Trophoblast cell (in vitro differentiated cells and primary cell): ENCODE measurements around the gene LAMA2.

Experiments
- DNase-seq, 2 donors: peaks; one replicate each; pipeline ENCODE4 v3.0.0-alpha.2; 2016
- H2AFZ ChIP-seq: 2 replicates; pipeline ENCODE4 v1.6.1; 2013; ENCODE audit warnings: low read length, moderate library complexity, mild to moderate bottlenecking; ENCODE audit not compliant: insufficient read depth, poor library complexity
- H2AK5ac ChIP-seq: 2 replicates; pipeline ENCODE4 v1.6.1; 2013; ENCODE audit warnings: mild to moderate bottlenecking, low read length
- H2BK120ac ChIP-seq: 2 replicates; pipeline ENCODE4 v1.6.1; 2013; ENCODE audit warnings: low read length, mild to moderate bottlenecking, moderate library complexity; ENCODE audit not compliant: insufficient read depth, poor library complexity
- H2BK12ac ChIP-seq: 2 replicates; pipeline ENCODE4 v1.6.1; 2013; ENCODE audit warnings: mild to moderate bottlenecking, low read length, moderate library complexity
- H2BK5ac ChIP-seq: 2 replicates; pipeline ENCODE4 v1.6.1; 2013; ENCODE audit warnings: low read length, low read depth, moderate library complexity, mild to moderate bottlenecking; ENCODE audit not compliant: poor library complexity
- H3K14ac ChIP-seq: 2 replicates; pipeline ENCODE4 v1.6.1; 2013; ENCODE audit warnings: mild to moderate bottlenecking, low read length
- H3K18ac ChIP-seq: 2 replicates; pipeline ENCODE4 v1.6.1; 2013; ENCODE audit warnings: mild to moderate bottlenecking, low read length
- H3K23ac ChIP-seq: 2 replicates; pipeline ENCODE4 v1.6.1; 2013; ENCODE audit warnings: low read length
- H3K27ac ChIP-seq: 2 replicates; pipeline ENCODE4 v1.5.1; 2013; ENCODE audit warnings: low read depth, mild to moderate bottlenecking, inconsistent platforms, low read length, moderate library complexity
- H3K27me3 ChIP-seq: 2 replicates; pipeline ENCODE4 v1.6.1; 2013; ENCODE audit warnings: inconsistent platforms, mild to moderate bottlenecking, low read length, moderate library complexity; ENCODE audit not compliant: insufficient read depth
- H3K36me3 ChIP-seq, 2 experiments: 1 replicate in 1 of 2; 2 replicates in 1 of 2; pipeline ENCODE4 v1.6.1; 2013; ENCODE audit warnings: low read length in 2 of 2, mild to moderate bottlenecking in 2 of 2, moderate library complexity in 1 of 2; ENCODE audit not compliant: insufficient read depth in 2 of 2, control insufficient read depth in 1 of 2
- H3K4ac ChIP-seq: 2 replicates; pipeline ENCODE4 v1.6.1; 2013; ENCODE audit warnings: low read depth, mild to moderate bottlenecking, low read length, moderate library complexity
- H3K4me1 ChIP-seq, 2 experiments: 1 replicate in 1 of 2; 2 replicates in 1 of 2; pipeline ENCODE4 v1.6.1; 2013; ENCODE audit warnings: low read length in 2 of 2, mild to moderate bottlenecking in 2 of 2, moderate library complexity in 1 of 2; ENCODE audit not compliant: insufficient read depth in 2 of 2, control insufficient read depth in 1 of 2
- H3K4me2 ChIP-seq: 2 replicates; pipeline ENCODE4 v1.6.1; 2013; ENCODE audit warnings: inconsistent platforms, mild to moderate bottlenecking, low read length, moderate library complexity
- H3K4me3 ChIP-seq: 2 replicates; pipeline ENCODE4 v1.5.1; 2013; ENCODE audit warnings: mild to moderate bottlenecking, low read depth, low read length, inconsistent platforms
- H3K79me1 ChIP-seq: one replicate; pipeline ENCODE4 v1.6.1; 2013; ENCODE audit warnings: low read length
- H3K79me2 ChIP-seq: 2 replicates; pipeline ENCODE4 v1.6.1; 2013; ENCODE audit warnings: low read length, mild to moderate bottlenecking; ENCODE audit not compliant: control insufficient read depth, insufficient read depth, poor library complexity
- H3K9ac ChIP-seq: 2 replicates; pipeline ENCODE4 v1.6.1; 2013; ENCODE audit warnings: mild to moderate bottlenecking, low read length
- H3K9me3 ChIP-seq: 2 replicates; pipeline ENCODE4 v1.6.1; 2013; ENCODE audit warnings: low read depth, mild to moderate bottlenecking, control low read depth, inconsistent platforms, low read length; ENCODE audit not compliant: insufficient read depth
- H4K12ac ChIP-seq: 2 replicates; pipeline ENCODE4 v1.6.1; 2013; ENCODE audit warnings: low read depth, mild to moderate bottlenecking, low read length, moderate library complexity
- H4K8ac ChIP-seq: 2 replicates; pipeline ENCODE4 v1.6.1; 2013; ENCODE audit warnings: low read depth, mild to moderate bottlenecking, low read length, moderate library complexity
- H4K91ac ChIP-seq: one replicate; pipeline ENCODE4 v1.6.1; 2013; ENCODE audit warnings: low read depth, mild to moderate bottlenecking, low read length, moderate library complexity
- WGBS: extraction: QIAGEN DNeasy Blood & Tissue Kit; methylation state at CpG from one replicate; pipeline ENCODE4 v1.1.7; 2013; ENCODE audit warnings: missing lambda C conversion rate; ENCODE audit not compliant: insufficient read length, insufficient coverage; ENCODE audit errors: extremely low coverage; 5-methylcytosine and 5-hydroxymethylcytosine counted together

Gene LAMA2

DNA sequence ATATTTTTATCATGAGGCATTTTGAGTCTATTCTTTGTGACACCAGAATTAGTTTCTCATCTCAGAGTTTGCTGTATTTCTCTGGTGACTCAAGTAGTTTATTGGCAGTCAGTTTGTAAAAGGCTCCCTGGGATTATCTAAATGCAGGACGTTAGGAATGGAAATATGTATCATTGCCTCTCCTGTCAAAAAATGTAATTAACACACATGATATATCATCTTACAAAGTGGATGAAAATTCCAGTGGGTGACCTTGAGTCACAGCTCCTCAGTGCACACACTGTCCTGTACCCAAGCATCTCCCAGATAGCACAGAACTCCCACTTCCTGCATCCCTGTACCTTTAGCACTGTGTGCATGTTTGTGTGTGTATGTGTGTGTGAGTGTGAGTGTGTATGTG is 258.6 kb downstream of the LAMA2 start:
- no peak overlapping the region for H3K9ac ChIP-seq
- no peak overlapping the region for H2BK5ac ChIP-seq
- no peak overlapping the region for H4K91ac ChIP-seq
- H4K12ac ChIP-seq = no peak overlapping the region
- no peak overlapping the region for H4K8ac ChIP-seq
- H3K4me3 ChIP-seq = no peak overlapping the region
- H3K18ac ChIP-seq = no peak overlapping the region
- no peak overlapping the region for H3K4ac ChIP-seq
- H3K27ac ChIP-seq = no peak overlapping the region
- no peak overlapping the region for H3K4me2 ChIP-seq
- H2AK5ac ChIP-seq = no peak overlapping the region
- no peak overlapping the region for H2AFZ ChIP-seq
- no peak overlapping the region for H3K14ac ChIP-seq
- no peaks in the 10 kb centered on the region for H3K27me3 ChIP-seq
- no peak overlapping the region for H2BK12ac ChIP-seq
- H3K36me3 ChIP-seq = no peaks in the 10 kb centered on the region
- no peak overlapping the region for H2BK120ac ChIP-seq
- DNase-seq = no peak
- H3K4me1 ChIP-seq = no peaks in the 10 kb centered on the region
- H3K79me1 ChIP-seq = no peaks in the 10 kb centered on the region
- WGBS = no CpG with 5 or more reads among the region's 1 CpG
- H3K9me3 ChIP-seq = no peaks in the 10 kb centered on the region
- H3K23ac ChIP-seq = no peak overlapping the region
- H3K79me2 ChIP-seq = no peaks in the 10 kb centered on the region

DNA sequence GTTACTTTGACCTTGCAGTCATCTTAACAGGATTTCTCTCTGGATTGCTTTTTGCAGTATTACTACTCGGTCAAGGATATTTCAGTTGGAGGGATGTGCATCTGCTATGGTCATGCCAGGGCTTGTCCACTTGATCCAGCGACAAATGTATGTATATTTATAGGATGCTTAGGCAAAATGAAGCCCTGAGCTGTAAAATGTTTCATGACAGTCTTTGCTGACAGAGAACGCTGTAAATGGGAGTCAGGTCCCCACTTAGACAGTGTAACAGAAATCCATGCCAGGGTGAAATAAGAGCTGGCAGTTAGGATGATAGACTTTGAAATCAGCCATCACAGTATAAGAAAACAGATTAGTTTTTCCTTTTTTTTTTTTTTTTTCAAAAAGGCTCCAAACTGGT is 264.0 kb downstream of the LAMA2 start:
- H3K9me3 ChIP-seq = no peaks in the 10 kb centered on the region
- no peak overlapping the region for H3K18ac ChIP-seq
- no peak for DNase-seq
- no peaks in the 10 kb centered on the region for H3K4me1 ChIP-seq
- no peak overlapping the region for H4K91ac ChIP-seq
- H3K36me3 ChIP-seq = no peaks in the 10 kb centered on the region
- H3K79me1 ChIP-seq = no peaks in the 10 kb centered on the region
- H3K4me3 ChIP-seq = no peak overlapping the region
- no peak overlapping the region for H3K23ac ChIP-seq
- H2BK5ac ChIP-seq = no peak overlapping the region
- no peak overlapping the region for H2BK12ac ChIP-seq
- H3K4ac ChIP-seq = no peak overlapping the region
- no peak overlapping the region for H2AK5ac ChIP-seq
- H3K4me2 ChIP-seq = no peak overlapping the region
- WGBS = no CpG with 5 or more reads among the region's 3 CpGs
- no peaks in the 10 kb centered on the region for H3K79me2 ChIP-seq
- no peak overlapping the region for H3K14ac ChIP-seq
- H4K12ac ChIP-seq = no peak overlapping the region
- H4K8ac ChIP-seq = no peak overlapping the region
- no peak overlapping the region for H3K9ac ChIP-seq
- no peaks in the 10 kb centered on the region for H3K27me3 ChIP-seq
- no peak overlapping the region for H2BK120ac ChIP-seq
- no peak overlapping the region for H3K27ac ChIP-seq
- H2AFZ ChIP-seq = no peak overlapping the region

DNA sequence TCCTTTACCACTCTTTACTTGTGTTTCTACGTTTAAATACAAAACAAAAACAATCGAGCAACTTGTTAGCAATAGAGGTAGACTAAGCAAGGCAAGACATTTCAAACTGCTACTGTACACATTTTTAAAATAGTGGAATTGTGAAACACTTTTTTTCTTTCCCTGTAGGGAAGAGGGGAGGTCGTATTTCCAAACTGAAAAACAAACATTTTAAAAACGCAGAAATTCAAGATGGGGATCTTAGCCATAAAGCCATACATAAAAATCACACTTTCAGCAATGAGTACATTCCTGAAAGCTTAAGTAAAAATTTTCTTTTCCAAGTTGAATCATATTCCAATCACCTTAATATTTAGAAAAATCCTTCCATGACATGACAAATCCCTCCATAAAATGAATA is 267.6 kb downstream of the LAMA2 start:
- H3K79me1 ChIP-seq = no peaks in the 10 kb centered on the region
- no peak overlapping the region for H2AFZ ChIP-seq
- no peak overlapping the region for H4K12ac ChIP-seq
- WGBS = no CpG with 5 or more reads among the region's 4 CpGs
- H3K79me2 ChIP-seq = no peaks in the 10 kb centered on the region
- H3K27me3 ChIP-seq = no peaks in the 10 kb centered on the region
- H3K23ac ChIP-seq = no peak overlapping the region
- H3K36me3 ChIP-seq = no peaks in the 10 kb centered on the region
- no peak overlapping the region for H2BK5ac ChIP-seq
- H3K14ac ChIP-seq = no peak overlapping the region
- H3K18ac ChIP-seq = no peak overlapping the region
- no peaks in the 10 kb centered on the region for H3K9me3 ChIP-seq
- no peak overlapping the region for H4K91ac ChIP-seq
- no peak overlapping the region for H3K27ac ChIP-seq
- H3K4me3 ChIP-seq = no peak overlapping the region
- DNase-seq = peak in 1 of 2 donors; percentile 72
- no peak overlapping the region for H2AK5ac ChIP-seq
- H3K9ac ChIP-seq = no peak overlapping the region
- no peak overlapping the region for H4K8ac ChIP-seq
- no peak overlapping the region for H3K4ac ChIP-seq
- H2BK120ac ChIP-seq = no peak overlapping the region
- H2BK12ac ChIP-seq = no peak overlapping the region
- H3K4me2 ChIP-seq = no peak overlapping the region
- H3K4me1 ChIP-seq = no peaks in the 10 kb centered on the region

DNA sequence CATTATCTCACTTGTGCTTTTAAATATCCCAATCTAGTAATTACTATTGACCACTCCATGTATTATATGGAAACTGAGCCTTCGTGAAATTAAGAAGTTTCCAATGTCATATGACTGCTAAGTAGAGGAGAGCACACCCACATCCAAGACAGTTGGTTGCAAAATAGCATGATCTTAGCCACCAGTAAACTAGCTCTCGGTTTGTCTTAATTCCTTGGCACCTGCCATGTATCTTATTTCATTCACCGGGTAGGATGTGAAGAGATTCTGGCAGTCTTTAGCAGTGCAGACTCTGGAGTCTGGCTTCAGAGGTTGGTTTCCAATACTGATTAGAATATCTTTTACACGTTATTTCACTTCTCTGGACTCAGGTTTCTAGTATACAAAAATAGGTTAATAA is 270.3 kb downstream of the LAMA2 start:
- no peak overlapping the region for H2AFZ ChIP-seq

More for the DNA sequence above, 270.3 kb downstream of the LAMA2 start:
- H3K4ac ChIP-seq = no peak overlapping the region
- no peak overlapping the region for H3K18ac ChIP-seq
- DNase-seq = no peak
- no peak overlapping the region for H3K14ac ChIP-seq
- no peak overlapping the region for H2BK5ac ChIP-seq
- no peak overlapping the region for H3K4me3 ChIP-seq
- H3K27me3 ChIP-seq = no peaks in the 10 kb centered on the region
- H3K79me1 ChIP-seq = no peaks in the 10 kb centered on the region
- H3K9me3 ChIP-seq = no peaks in the 10 kb centered on the region
- H2BK120ac ChIP-seq = no peak overlapping the region
- no peak overlapping the region for H2AK5ac ChIP-seq
- no CpG with 5 or more reads among the region's 4 CpGs for WGBS
- H2BK12ac ChIP-seq = no peak overlapping the region
- H3K9ac ChIP-seq = no peak overlapping the region
- no peak overlapping the region for H4K91ac ChIP-seq
- H3K79me2 ChIP-seq = no peaks in the 10 kb centered on the region
- no peaks in the 10 kb centered on the region for H3K4me1 ChIP-seq
- no peak overlapping the region for H3K23ac ChIP-seq
- no peak overlapping the region for H4K8ac ChIP-seq
- no peak overlapping the region for H4K12ac ChIP-seq
- H3K27ac ChIP-seq = no peak overlapping the region
- no peaks in the 10 kb centered on the region for H3K36me3 ChIP-seq
- H3K4me2 ChIP-seq = no peak overlapping the region
